NCI-H1048 (cell line): ENCODE data around the gene SEC24B.

ENCODE experiments used
- DNase-seq: peaks from one replicate; lab custom pipeline; 2025; lab: John Stamatoyannopoulos, UW

SEC24B gene

DNA sequence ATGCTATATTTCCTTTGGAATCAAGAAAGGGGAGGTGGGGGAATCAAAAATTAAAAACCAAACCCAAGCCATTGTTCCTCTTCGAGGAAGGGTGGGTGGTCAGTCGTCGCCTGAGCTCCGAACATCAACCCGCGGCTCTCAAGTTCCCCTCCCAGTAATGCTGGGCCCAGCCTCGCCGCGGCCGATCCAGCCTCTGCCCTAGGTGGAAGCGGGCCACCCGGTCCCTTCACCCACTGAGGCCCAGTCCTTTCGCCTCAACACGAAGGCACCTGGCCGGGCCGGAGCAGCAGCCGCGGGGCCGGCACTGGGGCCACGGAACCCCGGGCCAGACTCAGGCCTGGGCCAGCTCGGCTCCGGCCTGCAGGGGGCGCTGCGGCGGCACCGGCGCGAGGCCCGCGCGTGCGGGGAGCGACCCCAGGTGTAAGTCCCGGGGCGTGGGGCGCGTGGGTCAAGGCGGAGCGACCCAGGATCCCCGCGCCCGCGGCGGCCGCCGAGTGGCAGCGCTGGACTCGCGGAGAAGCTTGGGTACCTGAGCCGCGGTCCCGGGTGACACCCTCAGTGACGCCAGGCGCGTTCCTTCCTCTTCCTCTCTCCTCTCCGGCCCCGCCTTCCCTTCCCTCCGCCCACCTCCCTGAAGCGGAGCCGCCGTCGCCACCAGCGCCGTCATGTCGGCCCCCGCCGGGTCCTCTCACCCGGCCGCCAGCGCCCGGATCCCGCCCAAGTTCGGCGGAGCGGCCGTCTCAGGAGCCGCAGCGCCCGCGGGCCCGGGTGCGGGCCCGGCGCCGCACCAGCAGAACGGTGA lies at the start of gene SEC24B:
SEC24B (plus strand) TSS at position 611 of the 802 bp plus-strand sequence; CDS start at position 666, 55 bp downstream.
- peak; percentile 75 for DNase-seq

GRCh38 chr4:109383823-109384222 lies 49.8 kb upstream of the SEC24B start:
- DNase-seq = no peak

DNA sequence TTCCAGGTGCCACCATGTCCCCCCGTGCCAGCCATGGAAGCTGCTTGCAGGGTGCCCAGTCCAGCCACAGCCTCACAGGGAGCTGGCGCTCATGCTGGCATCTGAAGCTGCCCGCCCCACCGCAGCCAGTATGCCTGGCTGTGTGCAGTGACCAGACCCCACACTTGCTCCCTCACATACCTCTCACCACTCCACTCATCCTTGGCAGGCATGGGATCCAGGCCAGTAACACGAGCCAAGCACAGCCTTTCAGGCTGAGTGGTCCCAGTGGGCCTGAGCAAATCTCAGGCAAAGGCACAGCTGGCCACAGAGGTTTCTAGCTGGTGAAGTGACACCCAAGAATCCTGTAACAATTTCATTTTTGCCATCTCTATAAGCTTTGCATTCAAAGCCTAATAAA lies 48.4 kb upstream of the SEC24B start:
- DNase-seq = no peak

DNA sequence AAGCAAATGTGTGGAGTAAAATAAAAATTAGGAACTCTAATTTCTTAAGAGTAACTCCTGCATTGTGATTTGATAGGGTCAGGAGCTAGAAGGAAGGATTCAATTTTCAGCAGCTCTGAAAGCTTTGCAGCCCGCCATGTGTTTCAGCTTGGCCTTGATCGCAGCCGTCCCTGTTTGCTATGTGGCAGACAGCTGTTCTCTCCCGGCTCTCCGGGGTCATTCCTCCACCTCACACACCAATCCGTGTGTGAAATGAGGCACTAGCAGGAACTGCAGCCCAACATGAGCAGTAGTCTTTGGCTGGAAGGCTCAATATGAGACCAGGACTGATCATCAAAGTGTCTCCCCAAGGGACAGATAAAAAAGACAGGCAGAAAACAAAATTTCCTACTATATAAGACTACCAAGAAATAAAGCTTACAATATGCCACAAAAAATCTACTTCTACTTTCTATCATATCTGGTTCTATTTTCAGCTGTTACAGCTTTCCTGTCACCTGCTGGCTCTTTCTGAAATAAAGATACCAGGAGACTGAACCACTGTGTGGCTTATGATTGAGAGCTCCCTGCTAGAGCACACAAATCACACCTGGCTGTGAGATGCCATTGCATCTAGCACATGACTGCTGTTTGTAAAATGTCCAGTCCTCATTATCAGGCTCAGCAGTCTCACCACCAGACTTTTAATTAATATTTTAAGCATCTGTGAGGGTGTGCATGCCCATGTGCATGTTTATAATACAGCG lies 44.1 kb upstream of the SEC24B start:
- no peak for DNase-seq

DNA sequence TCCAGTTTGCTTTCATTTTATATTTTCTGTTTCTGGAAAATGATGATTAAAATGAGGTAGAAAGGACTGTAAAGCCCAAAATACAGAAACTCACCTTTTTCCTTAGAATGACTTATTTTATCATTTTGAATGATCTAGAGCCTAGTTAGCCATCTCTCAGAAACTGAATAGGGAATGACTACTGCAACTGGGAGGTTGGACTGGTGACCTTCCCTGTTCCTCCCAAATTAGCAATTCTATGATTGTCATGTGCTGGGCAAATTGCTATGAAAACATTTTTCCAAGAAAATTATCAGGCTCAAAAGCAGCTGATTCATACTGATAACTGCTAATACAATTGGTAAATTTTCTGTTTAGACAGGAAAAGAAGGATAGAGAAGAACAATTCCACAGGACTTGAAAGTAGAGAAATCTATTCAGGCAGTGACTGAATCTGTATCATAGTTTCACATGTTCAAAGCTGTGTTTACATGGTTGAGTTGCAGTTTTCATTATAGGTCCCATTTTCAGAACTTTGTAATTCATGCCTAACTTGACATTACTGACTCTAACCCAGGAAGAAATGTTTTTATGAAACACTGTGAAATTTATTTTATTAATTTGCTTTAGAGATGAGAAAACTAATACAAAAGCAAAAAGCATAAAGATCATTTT lies 43.4 kb upstream of the SEC24B start:
- DNase-seq = no peak

DNA sequence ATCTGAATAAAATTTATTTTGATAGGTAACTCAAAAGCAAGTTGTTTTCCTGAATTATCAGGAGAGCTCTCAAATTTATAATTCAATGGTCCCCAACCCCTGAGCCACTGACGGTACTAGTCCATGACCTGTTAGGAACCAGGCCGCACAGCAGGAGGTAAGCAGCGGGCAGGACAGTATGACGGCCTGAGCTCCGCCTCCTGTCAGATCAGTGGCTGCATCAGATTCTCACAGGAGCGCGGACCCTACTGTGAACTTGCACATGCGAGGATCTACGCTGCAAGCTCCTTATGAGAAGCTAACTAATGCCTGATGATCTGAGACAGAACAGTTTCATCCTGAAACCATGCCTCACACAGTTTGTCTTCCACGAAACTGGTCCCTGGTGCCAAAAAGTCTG lies 37.9 kb upstream of the SEC24B start:
- DNase-seq = no peak

DNA sequence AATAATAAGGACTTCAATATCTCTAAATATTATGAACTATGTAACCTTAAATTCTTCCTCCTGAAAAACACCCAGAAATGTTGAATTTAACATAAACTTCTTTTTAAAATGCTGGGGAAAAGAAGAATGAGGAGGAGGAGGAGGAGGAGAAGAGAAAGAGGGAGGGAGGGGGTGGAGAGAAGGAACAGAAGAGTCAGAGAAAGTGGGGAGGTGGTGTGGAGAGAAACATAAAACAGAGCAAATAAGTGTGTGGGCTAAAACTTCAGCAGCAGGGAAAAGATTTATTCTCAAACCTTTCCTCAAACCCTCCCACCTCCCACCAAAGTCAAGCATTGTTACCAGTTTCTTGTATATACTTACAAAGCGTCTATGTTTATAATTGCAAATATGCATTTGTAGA lies 34.7 kb upstream of the SEC24B start:
- DNase-seq = no peak

- peak; percentile 30 for DNase-seq
These were observed 27.2 kb upstream of the SEC24B start for GRCh38 chr4:109406337-109406931.

DNA sequence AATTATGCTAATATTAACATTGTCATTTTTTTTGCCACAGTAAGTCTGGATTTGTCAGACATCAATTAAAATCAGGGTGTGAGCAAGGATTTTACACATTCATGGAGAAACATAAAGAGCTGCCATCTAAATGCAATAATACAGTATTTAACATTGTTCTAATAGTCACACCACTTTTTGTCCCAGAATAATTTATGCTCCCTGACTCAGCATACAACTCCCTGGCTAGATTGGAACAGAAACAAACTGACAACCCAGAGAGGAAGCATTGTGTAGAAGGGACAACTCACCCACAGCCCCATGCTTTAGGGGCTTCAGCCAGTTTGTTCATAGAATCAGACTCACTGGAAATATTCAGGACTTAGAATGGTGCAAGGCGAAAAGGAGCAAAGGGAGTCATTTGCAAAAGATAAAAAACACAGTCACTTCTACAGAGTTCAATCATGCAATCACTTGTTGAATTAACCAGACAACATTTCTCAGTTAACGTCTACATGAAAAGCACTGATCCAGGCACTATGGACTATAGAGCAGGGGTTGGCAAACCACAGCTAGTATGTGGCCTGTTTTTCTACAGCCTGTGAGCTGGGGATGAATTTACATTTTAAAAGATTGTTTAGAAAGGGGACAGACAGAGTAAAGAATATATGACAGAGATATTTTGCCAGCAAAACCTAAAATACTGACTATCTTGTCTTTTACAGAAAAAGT lies 26.4 kb upstream of the SEC24B start:
- DNase-seq = no peak

DNA sequence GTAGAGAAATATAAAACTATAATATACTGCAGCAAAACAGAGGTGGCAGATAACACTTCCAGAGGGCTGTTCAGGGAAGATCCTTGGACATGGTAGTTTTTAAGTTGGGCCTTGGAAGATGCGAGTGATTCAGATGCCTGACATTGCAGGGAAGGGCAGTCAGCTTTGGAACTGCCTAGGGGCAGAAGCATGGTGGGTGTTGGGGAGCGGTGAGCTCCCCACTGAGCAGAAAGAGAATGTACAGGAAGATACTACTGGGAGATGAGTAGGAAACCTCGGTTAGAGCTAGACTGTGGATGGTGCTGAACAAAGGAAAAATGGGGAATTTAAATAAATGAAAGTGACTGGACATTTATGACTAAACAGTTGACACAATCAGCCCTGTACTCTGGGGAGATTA lies 24.9 kb upstream of the SEC24B start:
- DNase-seq = no peak

- no peak for DNase-seq
These were observed 23.4 kb upstream of the SEC24B start for GRCh38 chr4:109410226-109410625.

- no peak for DNase-seq
These were observed 22.8 kb upstream of the SEC24B start for GRCh38 chr4:109410776-109411175.

DNA sequence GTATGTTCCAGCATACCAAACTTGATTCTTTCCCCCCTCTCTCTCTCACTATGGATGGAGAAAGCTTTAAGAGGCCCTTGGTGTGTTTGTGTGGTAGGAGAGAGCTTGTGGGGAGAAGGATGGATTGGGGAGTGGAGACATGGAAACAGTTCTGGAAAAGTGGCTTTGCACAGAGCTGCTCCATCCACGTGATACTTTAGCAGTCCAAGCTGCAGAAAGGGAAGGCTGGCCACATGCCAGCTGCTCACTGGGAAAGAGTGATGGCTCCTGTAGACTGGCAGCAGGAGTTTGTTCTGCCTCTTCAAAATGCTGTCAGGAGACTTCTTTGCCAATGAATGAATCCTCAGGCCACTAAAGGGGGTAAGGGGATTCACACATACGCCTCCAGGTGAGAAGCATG lies 21.7 kb upstream of the SEC24B start:
- no peak for DNase-seq

DNA sequence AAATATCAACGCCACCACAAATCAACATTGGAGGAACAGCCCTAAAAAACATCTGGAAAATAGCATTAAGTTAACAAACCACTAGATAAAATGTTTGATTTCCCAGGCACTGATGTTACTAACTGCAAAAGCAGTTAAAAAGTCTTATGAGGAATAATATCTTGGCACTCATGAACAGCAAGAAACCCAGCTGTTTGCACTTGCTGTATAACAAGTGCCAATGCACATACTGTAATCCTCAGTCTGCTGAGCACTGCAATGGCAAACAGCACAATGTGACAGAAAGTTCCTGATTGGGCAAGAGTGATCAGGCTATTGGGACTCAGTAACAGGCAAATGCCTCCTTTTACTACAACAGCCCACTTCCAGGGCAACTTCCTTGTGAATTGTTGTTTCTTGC lies 20.8 kb upstream of the SEC24B start:
- no peak for DNase-seq

DNA sequence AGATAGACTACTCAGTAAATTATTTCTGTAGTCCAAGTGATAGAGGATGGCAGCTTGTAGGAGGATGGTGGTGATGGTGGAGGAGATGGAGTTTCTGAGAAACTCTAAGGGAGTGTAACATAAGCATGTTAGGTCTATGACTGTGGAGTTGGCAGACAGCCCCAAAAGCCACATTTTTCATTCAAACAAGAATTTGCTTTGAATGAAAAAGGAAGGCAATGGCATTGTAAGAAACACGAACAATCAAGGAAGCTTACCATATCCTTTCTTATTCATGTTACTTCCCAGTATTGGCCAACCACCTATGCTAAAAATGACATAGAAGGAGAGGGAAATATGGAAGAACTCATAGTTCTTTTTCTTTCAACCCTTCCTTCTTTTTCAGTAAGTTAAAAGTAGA lies 18.7 kb upstream of the SEC24B start:
- DNase-seq = no peak

DNA sequence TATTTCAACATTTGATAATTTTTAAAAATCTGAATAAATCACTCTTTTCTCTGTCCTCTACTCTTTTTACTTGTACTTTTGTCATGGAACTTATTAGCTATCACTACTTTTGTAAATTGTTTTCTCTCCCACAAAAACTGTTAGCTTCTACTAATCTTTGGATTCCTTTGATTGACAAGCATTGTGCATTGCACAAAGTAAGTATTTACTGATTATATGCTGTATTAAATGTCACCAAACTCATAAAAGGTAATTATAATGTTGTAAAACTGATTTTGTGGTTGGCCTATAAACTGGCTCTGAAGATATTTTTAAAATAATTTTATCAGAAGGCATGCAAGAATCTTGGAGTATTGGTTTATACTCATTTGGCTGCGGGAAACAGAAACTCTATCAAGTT lies 15.0 kb upstream of the SEC24B start:
- DNase-seq = no peak

- DNase-seq = no peak
These were observed 13.9 kb upstream of the SEC24B start for GRCh38 chr4:109419679-109420078.

DNA sequence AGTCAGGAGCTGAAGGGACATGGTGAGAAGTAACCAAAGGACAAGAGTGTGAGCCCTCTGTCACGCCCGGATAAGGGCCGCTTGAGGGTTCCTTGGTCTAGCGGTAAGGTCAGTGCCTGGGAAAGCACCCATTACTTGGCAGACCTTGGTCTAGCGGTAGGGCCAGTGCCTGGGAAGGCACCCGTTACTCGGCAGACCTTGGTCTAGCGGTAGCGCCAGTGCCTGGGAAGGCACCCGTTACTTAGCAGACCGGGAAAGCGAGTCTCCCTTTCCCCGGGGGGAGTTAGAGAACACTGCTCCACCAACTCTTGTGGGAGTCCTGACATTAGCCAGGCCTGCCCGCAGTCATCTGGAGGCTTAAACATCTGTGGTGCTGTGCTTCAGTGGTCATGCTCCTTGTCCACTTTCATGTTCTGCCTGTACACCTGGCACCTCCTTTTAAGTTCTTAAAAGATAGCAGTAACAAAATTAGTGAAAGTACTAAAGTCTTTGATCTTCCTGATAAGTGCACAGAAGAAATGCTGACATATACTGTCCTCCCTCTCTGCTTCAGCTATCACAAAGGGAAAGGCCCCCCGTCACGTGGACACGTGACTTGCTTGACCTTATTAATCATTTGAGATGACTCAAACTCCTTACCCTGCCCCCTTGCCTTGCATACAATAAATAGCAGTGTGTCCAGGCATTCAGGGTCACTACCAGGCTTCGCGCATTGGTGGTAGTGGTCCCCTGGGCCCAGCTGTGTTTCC lies 9.3 kb upstream of the SEC24B start:
- DNase-seq = no peak

DNA sequence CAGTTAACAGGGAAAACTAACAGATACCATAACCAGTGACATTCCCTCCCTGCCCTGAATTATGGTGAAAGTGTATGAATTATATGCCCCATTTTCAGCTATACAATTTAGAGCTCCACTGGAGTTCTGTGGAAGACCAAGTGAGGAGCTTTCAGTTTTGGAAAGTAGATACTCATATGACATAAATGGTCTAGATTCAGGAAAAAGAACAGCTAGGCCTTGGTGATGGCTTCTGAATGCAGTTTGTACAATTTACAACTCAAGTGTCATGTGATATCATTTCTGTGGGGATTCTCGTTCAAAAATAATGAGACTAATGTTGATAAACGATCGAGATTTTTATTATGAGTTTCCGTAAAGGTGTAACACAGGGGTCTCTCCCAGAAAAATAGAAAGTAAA lies 8.2 kb upstream of the SEC24B start:
- no peak for DNase-seq

DNA sequence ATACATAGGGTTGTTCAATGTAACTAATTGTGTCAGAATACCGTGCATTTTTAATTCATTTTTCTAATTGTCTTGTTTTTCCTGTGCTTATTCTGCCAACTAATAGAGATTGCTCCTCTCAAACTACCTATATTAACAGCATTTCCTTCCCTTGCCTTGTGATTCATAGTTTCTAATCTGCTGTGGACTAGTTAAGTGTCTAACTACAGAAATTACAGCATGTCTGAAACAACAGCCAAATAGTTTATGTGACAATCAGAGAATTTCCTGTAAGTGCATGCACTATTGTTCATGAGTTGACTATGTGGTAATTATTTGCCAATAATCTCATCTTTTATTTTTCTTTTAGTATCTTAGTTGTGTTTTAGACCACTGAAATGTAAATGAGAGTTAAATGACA lies 4.1 kb upstream of the SEC24B start:
- no peak for DNase-seq

GRCh38 chr4:109432203-109432602 lies 1.4 kb upstream of the SEC24B start:
- DNase-seq = no peak
